Measurements from ENCODE around the gene LDLR.

The LDLR gene

GRCh38 chr19:11173516-11174155 lies 84.4 kb downstream of the LDLR start:
- TF ChIP-seq, protein P1, sequence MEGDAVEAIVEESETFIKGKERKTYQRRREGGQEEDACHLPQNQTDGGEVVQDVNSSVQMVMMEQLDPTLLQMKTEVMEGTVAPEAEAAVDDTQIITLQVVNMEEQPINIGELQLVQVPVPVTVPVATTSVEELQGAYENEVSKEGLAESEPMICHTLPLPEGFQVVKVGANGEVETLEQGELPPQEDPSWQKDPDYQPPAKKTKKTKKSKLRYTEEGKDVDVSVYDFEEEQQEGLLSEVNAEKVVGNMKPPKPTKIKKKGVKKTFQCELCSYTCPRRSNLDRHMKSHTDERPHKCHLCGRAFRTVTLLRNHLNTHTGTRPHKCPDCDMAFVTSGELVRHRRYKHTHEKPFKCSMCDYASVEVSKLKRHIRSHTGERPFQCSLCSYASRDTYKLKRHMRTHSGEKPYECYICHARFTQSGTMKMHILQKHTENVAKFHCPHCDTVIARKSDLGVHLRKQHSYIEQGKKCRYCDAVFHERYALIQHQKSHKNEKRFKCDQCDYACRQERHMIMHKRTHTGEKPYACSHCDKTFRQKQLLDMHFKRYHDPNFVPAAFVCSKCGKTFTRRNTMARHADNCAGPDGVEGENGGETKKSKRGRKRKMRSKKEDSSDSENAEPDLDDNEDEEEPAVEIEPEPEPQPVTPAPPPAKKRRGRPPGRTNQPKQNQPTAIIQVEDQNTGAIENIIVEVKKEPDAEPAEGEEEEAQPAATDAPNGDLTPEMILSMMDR (IDR thresholded peaks at IDR 0.05): no peak

DNA sequence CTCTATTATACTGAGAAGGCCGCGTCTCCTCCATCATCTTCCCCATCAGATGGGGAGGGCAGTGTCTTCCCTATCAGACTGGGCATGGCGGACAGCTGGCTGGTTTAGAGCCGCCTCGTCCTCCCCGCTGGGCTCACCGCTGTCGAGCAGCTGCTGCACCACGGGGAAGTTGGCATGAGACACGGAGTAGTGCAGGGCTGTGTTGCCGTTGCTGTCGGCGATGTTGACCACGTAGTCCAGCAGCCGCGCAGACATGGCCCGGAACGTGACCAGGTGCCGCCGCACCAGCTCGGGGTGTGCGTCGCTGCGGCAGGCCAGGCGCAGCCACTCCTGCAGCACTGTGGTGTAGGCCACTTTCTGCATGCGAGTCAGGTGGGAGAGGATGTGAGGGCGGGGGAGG lies 85.1 kb downstream of the LDLR start:
- TF ChIP-seq, protein P1 (IDR thresholded peaks at IDR 0.05): no peak

- TF ChIP-seq, protein P1 (IDR thresholded peaks at IDR 0.05): no peak
Observed at GRCh38 chr19:11175920-11176319, 86.7 kb downstream of the LDLR start.

- TF ChIP-seq, protein P1 (IDR thresholded peaks at IDR 0.05): no peak
Observed at GRCh38 chr19:11176466-11177193, 87.4 kb downstream of the LDLR start.

GRCh38 chr19:11177592-11177991 lies 88.3 kb downstream of the LDLR start:
- TF ChIP-seq, protein P1 (IDR thresholded peaks at IDR 0.05): no peak

DNA sequence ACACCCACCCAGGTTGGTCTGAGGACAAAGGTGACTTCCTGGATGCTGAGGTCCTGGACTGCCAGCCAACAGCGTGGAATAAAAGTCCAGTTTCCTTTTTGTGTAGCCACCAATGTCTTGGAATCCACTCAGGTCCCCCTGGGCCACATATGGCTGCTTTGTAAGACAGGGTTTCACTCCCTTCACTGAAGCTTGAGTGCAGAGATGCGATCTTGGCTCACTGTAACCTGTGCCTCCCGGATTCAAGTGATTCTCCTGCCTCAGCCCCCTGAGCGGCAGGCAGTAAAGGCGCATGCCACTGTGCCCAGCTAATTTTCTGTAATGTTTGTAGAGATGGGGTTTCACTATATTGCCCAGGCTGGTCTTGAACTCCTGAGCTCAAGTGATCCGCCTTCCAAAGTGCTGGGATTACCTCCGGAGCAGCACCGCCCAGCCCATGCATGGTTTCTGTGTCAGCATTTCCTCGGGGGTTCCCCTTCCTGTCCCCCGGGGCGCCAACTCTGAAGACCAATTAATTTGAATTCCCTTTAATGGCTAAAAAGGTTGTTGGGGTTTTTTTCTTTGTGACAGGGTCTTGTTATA lies 90.5 kb downstream of the LDLR start:
- TF ChIP-seq, protein P1 (IDR thresholded peaks at IDR 0.05): no peak

DNA sequence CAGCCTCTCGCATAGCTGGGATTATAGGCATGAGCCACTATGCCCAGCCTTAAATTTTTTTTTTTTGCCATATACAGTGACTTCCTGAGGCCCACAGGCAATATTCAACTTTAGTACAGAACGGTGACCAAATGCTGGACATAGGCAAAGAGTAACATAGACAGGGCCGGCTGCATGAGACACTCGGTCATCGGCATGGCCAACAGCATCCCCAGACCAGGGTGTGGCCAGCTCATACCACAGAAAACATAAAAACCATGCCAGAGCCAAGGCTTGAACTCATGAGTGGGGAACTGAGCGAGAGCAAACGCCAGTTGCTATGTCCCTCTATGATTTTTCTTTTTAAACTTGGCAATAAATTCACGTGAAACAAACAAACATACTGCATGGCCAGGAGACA lies 91.1 kb downstream of the LDLR start:
- TF ChIP-seq, protein P1 (IDR thresholded peaks at IDR 0.05): no peak

Data from LNCAP (cell line).